ENCODE data around the gene RAP1GAP2. TPM values are rescaled to one million over a fixed set of nuclear protein-coding genes. Genes with fewer than 3 reads are reported as not detected.

Gene RAP1GAP2
- total RNA-seq, 1 donor from 2014 or later: 3.8 TPM

GRCh38 chr17:3007651-3008121 is 211.4 kb downstream of the RAP1GAP2 start:
- Mint-ChIP-seq H3K27ac (no peak overlapping the region), H3K27me3 (ENCODE audit: insufficient read depth, low read depth) (peaks cover 8% of the 10 kb centered on the region), H3K9me3 (no peaks in the 10 kb centered on the region), H3K36me3 (no peaks in the 10 kb centered on the region), H3K4me3 (no peak overlapping the region), H3K4me1 (no peaks in the 10 kb centered on the region)
- no peak overlapping the region for H2AFZ ChIP-seq (replicated peaks)
- H3K79me2 ChIP-seq (ENCODE audit: low read depth): no peaks in the 10 kb centered on the region
- no peaks in the 10 kb centered on the region for H3K9me3 ChIP-seq (ENCODE audit: low read depth)
- H4K20me1 ChIP-seq (ENCODE audit: low read depth): no peaks in the 10 kb centered on the region
- no peaks in the 10 kb centered on the region for H3K4me1 ChIP-seq
- H3K9ac ChIP-seq: no peak overlapping the region
- no peak for TF ChIP-seq CTCF (IDR thresholded peaks at IDR 0.05)
- TF ChIP-seq EZH2phosphoT487 (IDR thresholded peaks at IDR 0.05): no peak
- TF ChIP-seq EZH2 (IDR thresholded peaks at IDR 0.05): no peak
- H3F3A ChIP-seq (ENCODE audit: low read depth): no peaks in the 10 kb centered on the region
- no peaks in the 10 kb centered on the region for H3K36me3 ChIP-seq
- H3K4me3 ChIP-seq: no peak overlapping the region
- no peaks in the 10 kb centered on the region for H3K27me3 ChIP-seq
- H3K27ac ChIP-seq: no peak overlapping the region
- no peak for DNase-seq (ENCODE audit: low spot score)
- H3K4me2 ChIP-seq: no peak overlapping the region

GRCh38 chr17:3008336-3009288 is 212.4 kb downstream of the RAP1GAP2 start:
- no peak overlapping the region for H3K27ac Mint-ChIP-seq
- Histone ChIP-seq H2AFZ (replicated peaks) (no peak overlapping the region), H3K9ac (no peak overlapping the region), H3F3A (ENCODE audit: low read depth) (no peaks in the 10 kb centered on the region), H3K4me2 (no peak overlapping the region), H3K27ac (no peak overlapping the region), H3K36me3 (no peaks in the 10 kb centered on the region), H3K4me1 (no peaks in the 10 kb centered on the region), H4K20me1 (ENCODE audit: low read depth) (no peaks in the 10 kb centered on the region), H3K4me3 (no peak overlapping the region), H3K27me3 (no peaks in the 10 kb centered on the region), H3K9me3 (ENCODE audit: low read depth) (no peaks in the 10 kb centered on the region), H3K79me2 (ENCODE audit: low read depth) (no peaks in the 10 kb centered on the region)
- TF ChIP-seq EZH2 (IDR thresholded peaks at IDR 0.05): no peak
- no peak for TF ChIP-seq EZH2phosphoT487 (IDR thresholded peaks at IDR 0.05)
- TF ChIP-seq CTCF (IDR thresholded peaks at IDR 0.05): no peak
- peaks cover 8% of the 10 kb centered on the region for H3K27me3 Mint-ChIP-seq (ENCODE audit: insufficient read depth, low read depth)
- H3K36me3 Mint-ChIP-seq: no peaks in the 10 kb centered on the region
- no peaks in the 10 kb centered on the region for H3K9me3 Mint-ChIP-seq
- peaks cover 2% of the 10 kb centered on the region for H3K4me1 Mint-ChIP-seq
- DNase-seq (ENCODE audit: low spot score): no peak
- H3K4me3 Mint-ChIP-seq: no peak overlapping the region

- peaks cover 2% of the 10 kb centered on the region for H3K4me1 Mint-ChIP-seq
Measured at GRCh38 chr17:3009411-3009920, 213.2 kb downstream of the RAP1GAP2 start.

More at GRCh38 chr17:3009411-3009920, 213.2 kb downstream of the RAP1GAP2 start:
- H3K36me3 Mint-ChIP-seq: no peaks in the 10 kb centered on the region
- Histone ChIP-seq H2AFZ (replicated peaks) (no peak overlapping the region), H4K20me1 (ENCODE audit: low read depth) (no peaks in the 10 kb centered on the region), H3K27me3 (no peaks in the 10 kb centered on the region), H3K36me3 (no peaks in the 10 kb centered on the region), H3K4me3 (no peak overlapping the region), H3K9ac (no peak overlapping the region), H3K79me2 (ENCODE audit: low read depth) (no peaks in the 10 kb centered on the region), H3F3A (ENCODE audit: low read depth) (no peaks in the 10 kb centered on the region), H3K27ac (no peak overlapping the region), H3K4me2 (no peak overlapping the region), H3K9me3 (ENCODE audit: low read depth) (no peaks in the 10 kb centered on the region), H3K4me1 (no peaks in the 10 kb centered on the region)
- TF ChIP-seq EZH2phosphoT487 (IDR thresholded peaks at IDR 0.05): no peak
- TF ChIP-seq EZH2 (IDR thresholded peaks at IDR 0.05): no peak
- no peak for TF ChIP-seq CTCF (IDR thresholded peaks at IDR 0.05)
- peaks cover 8% of the 10 kb centered on the region for H3K27me3 Mint-ChIP-seq (ENCODE audit: insufficient read depth, low read depth)
- no peak overlapping the region for H3K27ac Mint-ChIP-seq
- no peak overlapping the region for H3K4me3 Mint-ChIP-seq
- DNase-seq (ENCODE audit: low spot score): no peak
- no peaks in the 10 kb centered on the region for H3K9me3 Mint-ChIP-seq

Measured in neural progenitor cell (in vitro differentiated cells).